Hepatocyte (in vitro differentiated cells): ENCODE data around the gene ANKRD50.

ENCODE experiments used
- CTCF ChIP-seq: fragments of 200-600 bp; sonication (generic); IDR thresholded peaks from 2 replicates; pipeline ENCODE4 v1.5.1; 2016; ENCODE audit warnings: antibody characterized with exemption, mild to moderate bottlenecking; ENCODE audit not compliant: poor library complexity
- EZH2phosphoT487 ChIP-seq: fragments of 200-600 bp; sonication (generic); IDR thresholded peaks from one replicate; pipeline ENCODE4 v1.6.1; 2018; ENCODE audit warnings: antibody characterized with exemption, mild to moderate bottlenecking, low read depth, moderate library complexity; ENCODE audit not compliant: unreplicated experiment, severe bottlenecking

- TF ChIP-seq CTCF (no peak), EZH2phosphoT487 (no peak)
Measured at GRCh38 chr4:124694946-124695598, 17.5 kb downstream of the ANKRD50 start.
